Measurements from ENCODE around the gene OPN1SW. TPM values are rescaled to one million over a fixed set of nuclear protein-coding genes. Genes with fewer than 3 reads are reported as not detected.

Gene OPN1SW
- total RNA-seq, 1 experiment from 2014 or later: not detected

DNA sequence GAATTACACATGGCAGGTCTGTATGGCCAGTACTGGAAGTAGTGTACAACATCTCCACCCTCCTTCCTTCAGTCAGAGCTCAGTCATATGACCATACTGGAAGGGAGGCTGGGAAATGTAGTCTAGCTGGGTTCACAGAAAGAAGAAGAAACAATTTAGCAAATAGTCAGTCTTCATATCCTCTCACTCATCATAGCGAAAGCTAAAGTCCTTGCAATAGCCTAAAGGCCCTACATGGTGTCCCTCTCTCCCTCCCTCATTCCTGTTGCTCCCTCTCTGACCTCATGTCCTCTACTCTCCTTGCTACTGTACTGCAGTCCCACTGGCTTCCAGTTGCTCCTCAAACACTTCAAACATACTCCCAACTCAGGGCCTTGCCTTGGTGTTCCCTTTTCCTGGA lies 40.7 kb downstream of the OPN1SW start:
- DNase-seq (ENCODE audit: low spot score): no peak

DNA sequence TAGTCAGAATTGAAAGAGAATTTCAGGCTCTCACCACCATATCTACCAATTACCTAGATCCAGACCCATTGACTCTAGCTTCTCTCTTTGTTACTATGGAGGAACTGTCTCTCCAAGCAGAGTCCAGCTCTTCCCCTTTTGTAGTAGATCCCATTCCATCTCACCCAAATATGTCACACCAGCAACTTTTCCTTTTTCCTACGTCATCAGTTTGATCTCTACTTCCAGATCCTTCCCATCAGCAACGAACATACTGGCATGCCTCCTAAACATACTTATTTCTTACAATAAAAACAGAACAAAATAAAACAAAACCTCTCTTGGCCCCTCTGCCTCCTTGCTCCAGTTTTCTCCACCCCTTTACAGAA lies 42.3 kb downstream of the OPN1SW start:
- no peak for DNase-seq (ENCODE audit: low spot score)

DNA sequence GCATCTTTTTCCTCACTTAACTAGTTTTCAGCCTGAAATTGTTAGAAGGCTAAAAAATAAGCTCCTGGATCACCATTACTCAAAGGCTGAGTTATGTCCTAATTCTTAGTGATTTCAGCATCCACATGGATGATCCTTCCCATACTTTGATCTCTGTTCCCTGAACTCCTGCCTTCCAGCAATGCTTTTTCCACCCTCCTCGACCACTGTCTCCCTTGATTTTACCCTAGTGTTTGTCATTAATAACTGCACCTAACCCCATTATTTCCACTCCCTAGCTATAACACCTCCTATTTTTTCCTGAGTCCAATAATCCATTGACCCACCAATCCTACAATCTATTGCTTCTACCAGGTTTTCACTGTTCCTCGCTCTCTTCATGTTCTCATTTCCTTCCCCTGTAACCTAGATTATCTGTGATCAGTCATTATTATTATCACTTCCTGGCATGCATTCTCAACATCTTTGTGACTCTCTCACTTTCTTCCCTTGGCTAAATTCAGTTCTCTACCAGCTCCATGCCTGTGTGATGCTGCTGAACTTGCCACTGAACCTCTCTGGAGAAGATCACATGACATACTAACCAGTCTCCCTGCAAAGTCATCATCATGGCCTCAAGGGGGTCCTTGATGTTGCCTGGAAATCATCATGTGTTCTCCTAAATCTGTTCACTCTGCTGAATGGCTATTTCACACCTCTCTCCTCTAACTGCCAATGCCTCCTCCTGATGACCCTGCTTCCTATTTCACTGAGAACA lies 42.9 kb downstream of the OPN1SW start:
- no peak for DNase-seq (ENCODE audit: low spot score)

GRCh38 chr7:128731184-128731583 lies 44.4 kb downstream of the OPN1SW start:
- no peak for DNase-seq (ENCODE audit: low spot score)

DNA sequence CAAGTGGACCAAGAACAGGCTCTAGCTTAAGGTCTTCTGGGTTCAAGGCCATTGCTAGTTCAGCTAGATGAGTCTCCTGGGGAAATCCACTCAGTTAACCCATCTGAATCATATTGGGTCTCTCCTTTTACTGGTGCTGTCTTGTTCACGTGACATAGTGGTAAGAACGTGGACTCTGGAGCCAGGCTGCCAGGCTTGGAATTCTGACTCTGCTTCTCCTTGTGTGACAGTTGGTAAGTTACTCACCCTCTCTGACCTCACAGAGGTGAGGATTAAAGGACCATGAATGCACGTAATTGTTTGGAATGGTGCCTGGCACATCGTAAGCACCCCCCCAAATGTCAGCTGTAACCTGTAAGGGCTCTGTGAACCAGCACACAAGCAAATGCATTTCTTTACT lies 46.1 kb downstream of the OPN1SW start:
- no peak for DNase-seq (ENCODE audit: low spot score)

DNA sequence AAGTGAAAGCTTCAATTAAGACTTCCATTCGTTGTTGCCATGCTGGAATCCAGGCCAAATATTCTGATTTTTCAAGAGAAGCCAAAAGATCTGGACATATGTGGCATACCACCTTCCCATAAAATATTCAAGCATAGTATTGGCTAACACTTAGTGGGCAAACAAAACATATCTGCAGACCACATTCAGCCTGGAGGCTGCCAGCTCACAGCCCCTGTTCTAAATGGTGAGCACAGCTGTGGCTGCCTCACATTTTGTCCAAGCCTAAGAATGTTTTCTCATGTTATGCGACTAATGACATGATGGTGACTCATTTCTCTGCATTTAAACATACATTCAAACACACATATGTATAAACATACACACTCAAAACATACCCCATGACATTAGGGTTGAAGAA lies 47.0 kb downstream of the OPN1SW start:
- DNase-seq (ENCODE audit: low spot score): no peak

- no peak for DNase-seq (ENCODE audit: low spot score)
Measured at GRCh38 chr7:128727239-128727638, 48.4 kb downstream of the OPN1SW start.

GRCh38 chr7:128726737-128727072 lies 48.9 kb downstream of the OPN1SW start:
- DNase-seq (ENCODE audit: low spot score): no peak

DNA sequence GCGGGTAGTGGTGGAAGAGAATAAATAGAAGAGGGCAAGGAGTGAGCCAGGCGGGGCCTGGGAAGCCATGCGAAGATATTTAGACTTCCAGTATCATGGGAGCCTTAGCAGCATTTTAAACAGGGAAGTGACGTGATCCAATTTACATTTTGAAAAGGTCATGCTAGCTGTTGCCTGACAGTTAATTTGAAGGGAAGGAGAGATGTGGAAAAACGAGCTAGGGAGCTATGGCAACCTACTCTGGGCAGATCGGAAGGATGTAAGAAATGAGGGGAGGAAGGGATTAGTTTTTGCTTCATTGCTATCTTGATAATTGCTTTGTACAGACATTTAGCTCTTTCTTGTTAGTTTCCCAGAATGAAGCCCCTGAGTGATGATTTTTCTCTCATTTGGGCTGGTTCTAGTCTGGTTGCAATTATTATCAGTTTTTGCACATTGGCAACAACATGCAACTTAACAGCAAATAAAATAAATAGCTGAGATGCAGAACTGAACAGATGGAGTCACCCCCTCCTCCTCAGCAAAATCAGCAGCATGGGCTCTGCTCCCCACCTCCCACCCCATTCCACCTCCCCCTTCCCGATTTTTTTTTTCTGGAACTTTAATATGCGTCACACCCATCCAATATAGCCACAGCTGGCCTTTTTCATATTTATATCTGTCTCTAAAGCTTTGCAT lies 49.4 kb downstream of the OPN1SW start:
- DNase-seq (ENCODE audit: low spot score): no peak

- no peak for DNase-seq (ENCODE audit: low spot score)
Measured at GRCh38 chr7:128725531-128725930, 50.1 kb downstream of the OPN1SW start.

GRCh38 chr7:128724743-128725142 lies 50.9 kb downstream of the OPN1SW start:
- no peak for DNase-seq (ENCODE audit: low spot score)

Small RNA genes lying within 50 kb of the gene (small RNA-seq; reads per million reads assigned to genes)
- gene RN7SL81P: not detected

Other genes starting within 250 kb of the OPN1SW start
- under 0.01 and 0.86 TPM in 2 replicates for gene GARIN1A, start 103.5 kb downstream of the OPN1SW start, total RNA-seq (2014; rRNA removed; shearing (Covaris generic))
- 61.3 and 68.8 TPM in 2 replicates for gene CALU, start 36.4 kb downstream of the OPN1SW start, total RNA-seq (2014; rRNA removed; shearing (Covaris generic))
- not detected in 2 replicates for gene CCDC136, start 16.2 kb upstream of the OPN1SW start, total RNA-seq (2014; rRNA removed; shearing (Covaris generic))
- 0.03 and 0.05 TPM in 2 replicates for gene FLNC, start 54.6 kb upstream of the OPN1SW start, total RNA-seq (2014; rRNA removed; shearing (Covaris generic))
- 94.9 and 128 TPM in 2 replicates for gene ATP6V1F, start 87.1 kb upstream of the OPN1SW start, total RNA-seq (2014; rRNA removed; shearing (Covaris generic))
- 1.0 and 1.2 TPM in 2 replicates for gene KCP, start 134.9 kb upstream of the OPN1SW start, total RNA-seq (2014; rRNA removed; shearing (Covaris generic))
- 17.9 and 19.1 TPM in 2 replicates for gene IRF5, start 162.1 kb upstream of the OPN1SW start, total RNA-seq (2014; rRNA removed; shearing (Covaris generic))